ENCODE data around the gene HIVEP3. TPM values are rescaled to one million over a fixed set of nuclear protein-coding genes. Genes with fewer than 3 reads are reported as not detected.

HIVEP3 gene
- total RNA-seq, 2 experiments from 2014 or later, result 13.2 to 13.4 TPM

DNA sequence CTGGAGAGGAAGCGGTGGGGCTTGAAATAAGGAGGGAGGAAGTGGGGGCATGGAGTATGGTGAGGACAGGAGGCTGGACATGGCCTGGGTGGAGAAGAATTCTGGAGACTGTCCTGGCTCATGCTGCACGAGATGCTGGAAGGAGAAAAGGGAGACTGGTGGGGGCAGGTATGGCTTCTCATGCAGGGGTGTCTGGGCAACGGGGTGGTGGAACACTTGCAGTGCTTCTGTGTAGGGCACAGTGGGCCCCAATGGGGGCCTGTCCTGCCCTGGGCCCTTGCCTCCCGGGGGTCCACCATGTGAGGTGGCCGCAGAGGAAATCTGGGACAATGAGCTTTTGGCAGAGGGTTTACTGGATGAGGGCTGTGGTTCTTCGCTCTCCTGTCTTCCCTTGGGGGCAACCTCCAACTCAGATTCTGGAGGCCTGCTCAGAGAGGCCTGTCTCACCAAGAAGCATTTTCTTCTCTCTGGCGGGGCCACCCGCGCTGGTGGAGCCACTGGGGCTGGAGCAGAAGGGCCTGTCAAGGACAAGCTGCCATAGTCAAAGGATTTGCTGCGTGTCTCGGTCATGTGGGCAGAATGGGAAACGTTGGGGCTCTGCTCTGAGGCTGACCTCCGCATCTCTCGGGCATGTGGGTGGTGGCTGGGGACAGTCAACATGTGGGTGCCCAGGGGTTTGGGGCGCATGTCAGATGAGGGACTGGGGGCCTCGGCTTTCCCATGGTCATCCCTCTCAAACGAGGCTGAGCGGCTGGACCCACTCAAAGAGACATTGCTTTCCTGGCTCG, 337.3 kb downstream of the HIVEP3 start:
- peaks cover 51% of the 10 kb centered on the region for H3K36me3 Mint-ChIP-seq (ENCODE audit: low read depth)
- peak overlapping the region; percentile 70 for H3K27ac Mint-ChIP-seq
- H3K4me3 Mint-ChIP-seq, result no peak overlapping the region
- no peaks in the 10 kb centered on the region for H3K27me3 Mint-ChIP-seq (ENCODE audit: low read depth)
- intact Hi-C loops (cut with micrococcal nuclease), result no loop called here
- CTCF ChIA-PET, result no interaction called here
- no peak for DNase-seq
- no peaks in the 10 kb centered on the region for H3K9me3 Mint-ChIP-seq
- H3K4me1 Mint-ChIP-seq (ENCODE audit: low read depth), result peaks cover 25% of the 10 kb centered on the region

DNA sequence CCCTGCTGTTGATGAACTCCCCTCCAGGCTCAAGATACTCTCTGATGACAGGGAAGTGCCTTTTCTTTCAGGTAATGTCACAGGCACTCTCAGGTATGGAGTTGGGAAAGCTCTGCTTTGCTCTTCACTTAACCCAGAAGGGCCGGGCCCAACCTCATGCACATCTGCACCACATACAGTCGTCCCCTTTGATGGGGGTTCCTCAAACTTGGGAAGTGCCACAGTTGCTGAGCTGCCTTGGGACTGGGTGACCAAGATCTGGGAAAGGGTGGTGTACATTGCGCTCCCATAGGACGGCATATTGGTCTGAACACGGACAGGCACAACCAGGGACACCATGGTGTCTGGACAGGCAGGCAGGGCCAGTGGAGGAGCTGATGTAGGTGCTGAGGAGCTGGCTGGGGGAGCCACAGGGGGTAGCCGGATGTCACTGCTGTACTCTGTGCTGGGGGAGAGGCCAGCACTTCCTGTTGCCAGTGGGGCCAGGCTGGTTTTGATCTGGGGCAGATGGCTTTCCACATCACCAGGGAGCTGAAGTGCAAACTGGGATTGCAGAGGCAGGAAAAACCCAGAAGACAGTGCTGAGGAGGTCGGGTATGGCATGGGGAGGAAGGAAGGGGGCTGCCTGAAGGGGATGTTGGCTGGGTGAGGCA, 338.1 kb downstream of the HIVEP3 start:
- DNase-seq, result no peak
- H3K27ac Mint-ChIP-seq, result peak overlapping the region; percentile 70
- intact Hi-C loops (cut with micrococcal nuclease), result no loop called here
- H3K36me3 Mint-ChIP-seq (ENCODE audit: low read depth), result peaks cover 50% of the 10 kb centered on the region
- no peaks in the 10 kb centered on the region for H3K27me3 Mint-ChIP-seq (ENCODE audit: low read depth)
- peaks cover 27% of the 10 kb centered on the region for H3K4me1 Mint-ChIP-seq (ENCODE audit: low read depth)
- CTCF ChIA-PET, result interaction anchor here (0.6 kb wide), 1 partner anchor 87 kb away, joined by 3 read pairs; no protein-coding TSS in a partner anchor
- H3K4me3 Mint-ChIP-seq, result no peak overlapping the region
- no peaks in the 10 kb centered on the region for H3K9me3 Mint-ChIP-seq

DNA sequence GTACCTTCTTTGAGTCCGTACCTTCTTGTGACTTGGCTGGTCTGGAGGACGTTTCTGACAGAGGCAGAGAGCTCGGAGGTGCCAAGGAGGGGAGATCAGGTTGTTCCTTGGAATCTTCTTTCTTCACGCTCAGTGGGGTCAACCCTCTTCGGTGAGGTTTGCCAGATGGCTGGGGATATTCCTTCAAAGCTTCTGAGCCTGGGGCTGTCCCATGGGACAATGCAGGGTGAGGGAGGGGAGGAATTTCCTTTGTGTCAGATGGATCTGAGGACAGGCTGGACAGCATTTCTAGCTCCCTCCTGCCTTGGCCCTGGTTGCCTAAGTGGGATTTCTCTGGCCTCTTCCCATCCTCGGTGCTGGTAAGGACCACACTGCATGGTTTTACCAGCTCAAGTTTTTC, 338.7 kb downstream of the HIVEP3 start:
- H3K36me3 Mint-ChIP-seq (ENCODE audit: low read depth), result peaks cover 51% of the 10 kb centered on the region
- H3K4me1 Mint-ChIP-seq (ENCODE audit: low read depth), result peaks cover 29% of the 10 kb centered on the region
- no peak overlapping the region for H3K27ac Mint-ChIP-seq
- intact Hi-C loops (cut with micrococcal nuclease), result no loop called here
- CTCF ChIA-PET, result interaction anchor here (1.1 kb wide), 1 partner anchor 9 kb away, joined by 3 read pairs; no protein-coding TSS in a partner anchor
- no peaks in the 10 kb centered on the region for H3K27me3 Mint-ChIP-seq (ENCODE audit: low read depth)
- H3K4me3 Mint-ChIP-seq, result no peak overlapping the region
- no peaks in the 10 kb centered on the region for H3K9me3 Mint-ChIP-seq
- no peak for DNase-seq

DNA sequence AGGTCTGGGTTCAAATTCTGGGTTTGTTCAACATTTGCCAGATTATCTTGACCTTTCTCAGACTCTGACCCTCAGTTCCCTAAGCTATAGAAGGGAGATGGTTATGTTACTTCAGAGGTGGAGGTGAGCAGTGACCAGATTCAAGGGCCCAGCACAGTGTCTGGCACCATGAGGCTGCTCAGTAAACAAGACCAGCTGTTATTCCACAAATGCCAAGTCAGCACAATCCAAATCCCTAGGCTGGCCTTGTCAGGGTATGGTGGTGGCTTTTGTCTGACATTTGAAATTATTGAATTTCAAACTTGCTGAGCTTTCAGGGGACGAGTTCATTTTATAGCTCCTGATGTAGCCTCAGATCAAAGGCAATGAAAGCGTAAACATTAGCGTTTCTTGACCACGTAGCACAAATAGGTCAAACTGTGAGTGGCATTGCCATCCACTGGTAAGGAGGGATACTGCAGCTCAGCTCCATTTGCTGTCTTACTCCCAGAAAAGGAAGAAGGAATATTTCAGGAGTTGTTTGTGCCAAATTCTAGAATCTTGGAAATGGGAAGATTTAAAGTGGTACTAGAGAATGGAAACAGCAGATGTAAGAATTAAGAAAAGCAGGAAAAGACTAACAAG, 339.9 kb downstream of the HIVEP3 start:
- Mint-ChIP-seq H3K4me1 (ENCODE audit: low read depth) (peaks cover 39% of the 10 kb centered on the region), H3K4me3 (no peak overlapping the region), H3K27ac (no peak overlapping the region), H3K9me3 (no peaks in the 10 kb centered on the region), H3K27me3 (ENCODE audit: low read depth) (no peaks in the 10 kb centered on the region), H3K36me3 (ENCODE audit: low read depth) (peaks cover 42% of the 10 kb centered on the region)
- CTCF ChIA-PET, result interaction anchor here (1.1 kb wide), 1 partner anchor 11 kb away, joined by 3 read pairs; no protein-coding TSS in a partner anchor
- intact Hi-C loops (cut with micrococcal nuclease), result loop anchor here (5.0 to 10.0 kb wide), 2 partner anchors 62 to 176 kb away; no protein-coding TSS in a partner anchor
- no peak for DNase-seq

DNA sequence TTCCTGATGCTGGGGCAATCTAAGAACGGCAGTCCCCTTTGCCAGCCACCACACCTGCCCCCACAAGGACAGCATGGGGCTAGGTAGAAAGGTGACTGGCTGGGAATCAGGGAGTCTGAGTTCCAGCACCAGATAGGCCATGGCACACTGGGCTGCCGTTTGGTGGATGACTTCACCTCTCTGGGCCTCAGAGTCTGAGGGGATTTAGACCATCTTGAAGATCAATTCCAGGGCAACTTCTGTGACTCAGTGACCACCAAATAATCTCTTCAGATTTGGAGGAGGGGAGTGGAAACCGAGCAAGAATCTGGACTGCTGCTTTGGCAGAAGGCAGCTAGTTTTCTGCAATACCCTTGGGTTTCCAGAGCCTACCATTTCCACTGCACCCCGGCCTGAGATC, 342.1 kb downstream of the HIVEP3 start:
- Mint-ChIP-seq H3K4me1 (ENCODE audit: low read depth) (peaks cover 40% of the 10 kb centered on the region), H3K27ac (no peak overlapping the region), H3K27me3 (ENCODE audit: low read depth) (no peaks in the 10 kb centered on the region), H3K4me3 (no peak overlapping the region), H3K9me3 (no peaks in the 10 kb centered on the region), H3K36me3 (ENCODE audit: low read depth) (peaks cover 48% of the 10 kb centered on the region)
- CTCF ChIA-PET, result interaction anchor here (0.9 to 1.4 kb wide), 4 partner anchors 22 to 286 kb away, joined by 3 read pairs; no protein-coding TSS in a partner anchor
- DNase-seq, result no peak
- intact Hi-C loops (cut with micrococcal nuclease), result loop anchor here (5.0 to 10.0 kb wide), 2 partner anchors 59 to 178 kb away; no protein-coding TSS in a partner anchor

DNA sequence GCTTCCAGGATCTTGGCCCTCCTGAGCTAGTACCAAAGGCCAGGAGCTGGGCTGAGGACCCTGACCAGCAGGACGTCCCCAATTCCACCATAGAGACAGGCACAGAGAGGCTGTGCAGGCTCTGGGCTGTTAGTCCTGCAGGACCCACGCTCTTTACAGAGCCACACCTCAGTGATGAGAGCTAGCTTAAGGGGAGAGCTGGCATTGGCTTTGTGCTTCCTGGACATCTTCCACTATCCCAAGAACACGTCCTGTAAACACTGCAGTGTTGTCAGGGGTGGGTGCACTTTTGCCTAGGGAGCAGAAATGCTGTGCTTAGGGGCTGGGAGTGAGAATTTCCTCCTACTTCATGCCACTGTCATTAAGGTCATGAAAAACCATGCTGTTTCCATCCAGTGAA, 342.5 kb downstream of the HIVEP3 start:
- Mint-ChIP-seq H3K4me3 (no peak overlapping the region), H3K9me3 (no peaks in the 10 kb centered on the region), H3K36me3 (ENCODE audit: low read depth) (peaks cover 48% of the 10 kb centered on the region), H3K4me1 (ENCODE audit: low read depth) (peaks cover 43% of the 10 kb centered on the region), H3K27me3 (ENCODE audit: low read depth) (no peaks in the 10 kb centered on the region), H3K27ac (no peak overlapping the region)
- CTCF ChIA-PET, result interaction anchor here (0.6 to 2.0 kb wide), 7 partner anchors 22 to 597 kb away, joined by 3 to 5 read pairs (median 3); no protein-coding TSS in a partner anchor
- DNase-seq, result no peak
- intact Hi-C loops (cut with micrococcal nuclease), result loop anchor here (5.0 to 10.0 kb wide), 2 partner anchors 59 to 179 kb away; no protein-coding TSS in a partner anchor

DNA sequence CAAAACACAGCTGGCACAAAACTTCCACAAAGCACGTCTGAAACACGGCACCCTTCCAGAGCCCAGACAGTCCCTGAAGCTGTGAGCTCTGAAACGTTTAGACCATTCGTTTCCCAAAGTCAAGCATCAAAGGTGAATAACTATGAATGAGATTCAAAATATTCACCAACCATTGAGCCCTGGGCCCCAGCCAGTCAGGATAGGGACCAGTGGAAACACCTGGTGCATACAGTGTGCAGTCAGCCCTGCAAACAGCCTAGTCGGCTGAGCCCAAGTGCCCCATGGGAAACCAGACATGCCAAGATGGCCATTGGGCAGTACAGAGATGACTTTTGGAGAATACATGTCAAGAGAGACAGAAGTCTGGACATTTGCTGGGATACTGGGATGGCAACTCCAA, 343.9 kb downstream of the HIVEP3 start:
- Mint-ChIP-seq H3K9me3 (no peaks in the 10 kb centered on the region), H3K4me3 (no peak overlapping the region), H3K36me3 (ENCODE audit: low read depth) (peaks cover 48% of the 10 kb centered on the region), H3K27me3 (ENCODE audit: low read depth) (no peaks in the 10 kb centered on the region), H3K27ac (no peak overlapping the region), H3K4me1 (ENCODE audit: low read depth) (peaks cover 44% of the 10 kb centered on the region)
- CTCF ChIA-PET, result interaction anchor here (0.7 to 3.1 kb wide), 15 partner anchors 8 to 599 kb away, joined by 3 to 12 read pairs (median 4); no protein-coding TSS in a partner anchor
- intact Hi-C loops (cut with micrococcal nuclease), result loop anchor here (1.0 to 10.0 kb wide), 9 partner anchors 58 to 598 kb away; no protein-coding TSS in a partner anchor
- DNase-seq, result no peak

DNA sequence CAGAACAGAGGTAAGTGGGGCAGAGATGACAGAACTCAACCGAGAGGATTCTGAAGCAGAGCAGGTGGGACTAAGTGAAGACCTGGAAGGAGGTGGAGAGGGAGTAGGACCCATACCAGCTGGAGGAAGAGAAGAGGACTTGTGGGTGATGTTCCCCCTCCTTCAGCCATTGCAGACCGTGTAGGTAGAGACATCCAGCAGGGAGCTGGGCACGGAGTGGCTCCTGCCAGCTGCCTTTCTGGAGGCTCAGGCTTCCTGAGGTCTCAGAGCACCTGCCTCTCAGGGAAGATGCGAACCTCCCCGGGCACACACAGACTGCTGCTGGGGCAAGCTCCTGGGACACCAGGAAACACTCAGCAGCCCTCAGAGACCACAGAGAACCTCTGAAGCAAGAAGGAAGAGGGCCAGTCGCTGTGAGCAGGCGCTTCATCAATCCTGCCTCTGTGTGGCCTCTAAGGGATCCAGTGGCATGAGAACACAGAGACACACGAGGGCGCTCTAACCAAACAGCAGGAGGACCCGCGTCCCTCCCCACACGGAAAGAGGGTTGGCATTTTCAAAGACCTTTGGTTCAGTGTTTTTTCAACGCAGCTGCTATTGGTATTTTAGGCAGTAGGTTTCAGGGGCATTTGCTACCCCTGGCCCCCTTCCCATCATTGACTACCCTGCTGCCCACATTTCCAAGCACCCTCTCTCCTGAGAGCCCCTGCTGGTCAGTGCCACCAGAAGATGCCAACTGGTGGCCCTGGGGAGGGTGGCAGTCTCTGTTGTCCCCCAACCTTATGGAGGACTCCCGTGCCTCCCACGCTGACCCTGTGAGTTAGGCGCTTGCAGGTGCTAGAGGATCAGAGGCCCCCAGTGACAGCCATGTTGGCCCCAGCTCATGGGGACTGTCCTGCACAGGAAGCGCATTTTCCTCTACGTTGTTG, 344.7 kb downstream of the HIVEP3 start:
- CTCF ChIA-PET, result interaction anchor here (0.6 to 3.1 kb wide), 25 partner anchors 9 to 721 kb away, joined by 3 to 12 read pairs (median 3); no protein-coding TSS in a partner anchor
- intact Hi-C loops (cut with micrococcal nuclease), result loop anchor here (1.0 to 10.0 kb wide), 8 partner anchors 84 to 599 kb away; no protein-coding TSS in a partner anchor
- no peaks in the 10 kb centered on the region for H3K9me3 Mint-ChIP-seq
- H3K36me3 Mint-ChIP-seq (ENCODE audit: low read depth), result peaks cover 48% of the 10 kb centered on the region
- peak; percentile 92 for DNase-seq
- no peak overlapping the region for H3K4me3 Mint-ChIP-seq
- H3K27me3 Mint-ChIP-seq (ENCODE audit: low read depth), result no peaks in the 10 kb centered on the region
- H3K27ac Mint-ChIP-seq, result peak overlapping the region; percentile 20
- H3K4me1 Mint-ChIP-seq (ENCODE audit: low read depth), result peaks cover 42% of the 10 kb centered on the region

DNA sequence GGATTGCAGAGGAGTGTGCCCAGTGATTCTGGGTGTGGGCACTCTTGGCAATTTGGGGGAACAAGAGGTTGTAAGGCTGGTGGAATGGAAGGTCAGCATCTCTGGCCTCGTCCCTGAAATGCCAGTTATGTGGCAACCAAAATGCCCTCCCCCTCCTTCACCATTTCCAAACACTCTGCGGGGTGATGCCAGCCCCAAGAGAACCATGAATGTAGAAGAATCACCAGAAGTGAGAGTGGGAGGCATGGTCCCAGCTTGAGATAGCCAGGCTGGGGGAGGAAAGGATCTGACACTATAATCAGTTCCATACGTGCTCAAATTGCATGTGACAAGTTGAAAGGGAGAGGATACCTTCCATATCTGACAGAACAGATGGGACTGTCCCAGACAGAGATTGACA, 345.5 kb downstream of the HIVEP3 start:
- H3K27ac Mint-ChIP-seq, result no peak overlapping the region
- H3K4me1 Mint-ChIP-seq (ENCODE audit: low read depth), result peaks cover 40% of the 10 kb centered on the region
- intact Hi-C loops (cut with micrococcal nuclease), result loop anchor here (5.0 to 10.0 kb wide), 2 partner anchors 182 to 464 kb away; no protein-coding TSS in a partner anchor
- H3K36me3 Mint-ChIP-seq (ENCODE audit: low read depth), result peaks cover 53% of the 10 kb centered on the region
- no peaks in the 10 kb centered on the region for H3K9me3 Mint-ChIP-seq
- H3K4me3 Mint-ChIP-seq, result no peak overlapping the region
- no peaks in the 10 kb centered on the region for H3K27me3 Mint-ChIP-seq (ENCODE audit: low read depth)
- CTCF ChIA-PET, result interaction anchor here (0.6 to 3.1 kb wide), 10 partner anchors 10 to 600 kb away, joined by 3 to 12 read pairs (median 4); no protein-coding TSS in a partner anchor
- DNase-seq, result no peak

DNA sequence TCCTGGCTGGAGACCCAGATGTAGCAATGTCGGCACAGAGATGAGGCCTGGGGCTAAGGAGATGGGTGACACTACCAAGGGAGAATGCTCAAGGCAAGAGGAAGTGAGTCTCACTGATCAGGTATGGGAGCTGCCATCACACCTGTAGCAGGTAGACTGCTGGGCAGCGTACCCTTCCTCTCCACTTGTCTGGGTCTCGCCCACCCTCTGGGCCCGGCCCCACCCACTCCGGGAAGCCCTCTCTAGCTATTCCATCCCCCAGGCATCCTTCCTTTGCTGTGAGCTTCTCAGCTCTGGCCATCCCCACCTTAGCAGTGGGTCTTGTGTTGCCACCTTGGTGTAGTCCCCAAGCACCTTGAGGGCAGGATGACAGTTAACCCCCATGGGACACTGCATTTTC, 346.5 kb downstream of the HIVEP3 start:
- no peak for DNase-seq
- no peak overlapping the region for H3K4me3 Mint-ChIP-seq
- no peaks in the 10 kb centered on the region for H3K27me3 Mint-ChIP-seq (ENCODE audit: low read depth)
- intact Hi-C loops (cut with micrococcal nuclease), result loop anchor here (5.0 to 10.0 kb wide), 2 partner anchors 183 to 465 kb away; no protein-coding TSS in a partner anchor
- no peaks in the 10 kb centered on the region for H3K9me3 Mint-ChIP-seq
- no peak overlapping the region for H3K27ac Mint-ChIP-seq
- CTCF ChIA-PET, result no interaction called here
- H3K36me3 Mint-ChIP-seq (ENCODE audit: low read depth), result peaks cover 57% of the 10 kb centered on the region
- peaks cover 35% of the 10 kb centered on the region for H3K4me1 Mint-ChIP-seq (ENCODE audit: low read depth)

DNA sequence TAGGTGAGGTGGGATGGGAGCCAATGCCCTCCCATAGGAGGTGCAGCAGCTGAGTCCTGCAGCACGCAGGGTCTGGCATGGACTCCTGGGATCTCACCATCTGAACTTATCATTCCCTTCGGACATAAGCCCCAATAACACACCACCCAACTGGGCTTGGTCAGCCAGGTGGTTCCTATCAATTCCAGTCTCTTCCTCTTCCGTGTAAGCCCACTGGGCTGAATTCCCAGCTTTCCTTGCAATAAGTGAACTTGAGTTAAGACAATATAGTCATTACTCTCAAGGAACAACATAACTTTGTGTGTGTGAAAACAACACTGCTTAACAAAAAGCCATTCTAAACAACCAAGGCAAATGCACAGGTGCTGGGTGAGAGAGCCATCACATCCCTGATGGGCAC, 347.7 kb downstream of the HIVEP3 start:
- DNase-seq, result no peak
- Mint-ChIP-seq H3K4me1 (ENCODE audit: low read depth) (peaks cover 33% of the 10 kb centered on the region), H3K4me3 (no peak overlapping the region), H3K27me3 (ENCODE audit: low read depth) (no peaks in the 10 kb centered on the region), H3K27ac (no peak overlapping the region), H3K36me3 (ENCODE audit: low read depth) (peaks cover 69% of the 10 kb centered on the region), H3K9me3 (no peaks in the 10 kb centered on the region)
- CTCF ChIA-PET, result interaction anchor here (0.6 kb wide), 1 partner anchor 904 kb away, joined by 3 read pairs; no protein-coding TSS in a partner anchor
- intact Hi-C loops (cut with micrococcal nuclease), result loop anchor here (5.0 to 10.0 kb wide), 2 partner anchors 184 to 466 kb away; no protein-coding TSS in a partner anchor

Data from activated naive CD4-positive, alpha-beta T cell treated with anti-CD3 and anti-CD28 coated beads for 36 hours (primary cell).